LNCAP (cell line): ENCODE data around the gene ADAD2.

Experiments used
- TF ChIP-seq, protein P1 (sequence below): fragments of 450-650 bp; IDR thresholded peaks from 2 replicates; pipeline ENCODE4 v1.5.1; 2017; ENCODE audit warnings: mild to moderate bottlenecking

The ADAD2 gene

DNA sequence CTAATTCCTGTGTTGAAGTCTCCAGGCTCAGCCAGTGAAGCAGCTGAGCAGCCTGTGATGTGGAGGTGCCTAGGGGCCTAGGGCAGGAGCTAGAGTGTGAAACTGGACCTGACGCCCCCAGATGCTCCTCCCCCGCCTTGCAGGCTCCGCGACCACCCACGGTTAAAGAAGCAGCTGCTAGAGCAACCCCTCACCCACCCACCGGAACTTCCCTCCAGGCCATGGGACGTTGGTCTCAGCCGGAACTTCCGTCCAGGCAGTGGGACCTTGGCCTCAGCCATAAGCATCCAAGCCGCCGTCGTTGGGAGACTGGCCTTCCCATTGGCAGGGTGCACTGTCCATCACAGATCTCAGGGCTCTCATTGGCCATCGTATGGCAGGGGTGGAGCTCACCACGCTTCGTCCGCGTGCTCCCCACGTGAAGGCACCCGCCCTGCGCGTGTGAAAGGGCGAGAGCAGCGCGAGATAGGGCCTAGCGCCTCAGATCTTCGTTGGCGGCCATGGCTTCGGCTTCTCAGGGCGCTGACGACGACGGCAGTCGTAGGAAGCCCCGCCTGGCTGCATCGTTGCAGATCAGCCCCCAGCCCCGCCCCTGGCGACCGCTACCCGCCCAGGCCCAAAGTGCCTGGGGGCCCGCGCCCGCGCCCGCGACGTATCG, at the start of gene ADAD2:
Gene ADAD2, plus strand, starts transcription at position 427 of the 658 bp plus-strand sequence. Its CDS starts 74 bp downstream, at position 501.
- TF ChIP-seq, protein P1, sequence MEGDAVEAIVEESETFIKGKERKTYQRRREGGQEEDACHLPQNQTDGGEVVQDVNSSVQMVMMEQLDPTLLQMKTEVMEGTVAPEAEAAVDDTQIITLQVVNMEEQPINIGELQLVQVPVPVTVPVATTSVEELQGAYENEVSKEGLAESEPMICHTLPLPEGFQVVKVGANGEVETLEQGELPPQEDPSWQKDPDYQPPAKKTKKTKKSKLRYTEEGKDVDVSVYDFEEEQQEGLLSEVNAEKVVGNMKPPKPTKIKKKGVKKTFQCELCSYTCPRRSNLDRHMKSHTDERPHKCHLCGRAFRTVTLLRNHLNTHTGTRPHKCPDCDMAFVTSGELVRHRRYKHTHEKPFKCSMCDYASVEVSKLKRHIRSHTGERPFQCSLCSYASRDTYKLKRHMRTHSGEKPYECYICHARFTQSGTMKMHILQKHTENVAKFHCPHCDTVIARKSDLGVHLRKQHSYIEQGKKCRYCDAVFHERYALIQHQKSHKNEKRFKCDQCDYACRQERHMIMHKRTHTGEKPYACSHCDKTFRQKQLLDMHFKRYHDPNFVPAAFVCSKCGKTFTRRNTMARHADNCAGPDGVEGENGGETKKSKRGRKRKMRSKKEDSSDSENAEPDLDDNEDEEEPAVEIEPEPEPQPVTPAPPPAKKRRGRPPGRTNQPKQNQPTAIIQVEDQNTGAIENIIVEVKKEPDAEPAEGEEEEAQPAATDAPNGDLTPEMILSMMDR = no peak

DNA sequence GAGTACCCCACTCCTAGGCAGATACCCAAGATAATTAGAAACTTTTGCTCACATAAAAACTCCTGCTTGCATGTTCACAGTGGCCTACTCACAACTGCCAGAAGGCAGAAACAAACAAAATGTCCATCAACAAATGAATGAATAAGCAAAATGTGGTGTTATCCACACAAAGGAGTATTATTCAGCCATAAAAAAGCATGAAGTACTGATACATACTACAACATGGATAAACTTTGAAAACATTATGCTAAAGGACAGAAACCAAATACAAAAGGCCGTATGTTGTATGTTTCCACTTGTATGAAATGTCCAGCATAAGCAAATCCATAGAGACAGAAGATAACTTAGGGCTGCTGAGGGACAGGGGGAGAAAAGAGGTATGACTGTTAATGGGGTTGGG, 47.9 kb upstream of the ADAD2 start:
- TF ChIP-seq, protein P1 = no peak

- TF ChIP-seq, protein P1 = no peak
Observed at GRCh38 chr16:84143784-84144199, 47.2 kb upstream of the ADAD2 start.

GRCh38 chr16:84144209-84144858, 46.6 kb upstream of the ADAD2 start:
- TF ChIP-seq, protein P1 = no peak

GRCh38 chr16:84144859-84145639, 45.9 kb upstream of the ADAD2 start, which contains the start of the genes DNAAF1 and HSDL1:
DNAAF1 (plus strand) TSS chr16:84145308; CDS start chr16:84145441, 133 bp downstream.
HSDL1 (minus strand) TSS chr16:84145177; CDS start chr16:84131321, 13,856 bp downstream.
- TF ChIP-seq, protein P1 = no peak; the same call in 1 of the 2 replicates

- TF ChIP-seq, protein P1 = no peak
Observed at GRCh38 chr16:84150926-84151325, 40.0 kb upstream of the ADAD2 start.

GRCh38 chr16:84153660-84154214, 37.2 kb upstream of the ADAD2 start:
- TF ChIP-seq, protein P1 = no peak
